HL-60 (cell line): Measurements from ENCODE around the gene UNC5C.

Experiments used
- DNase-seq, 2 experiments: peaks; one replicate each; pipeline ENCODE4 v3.0.0-alpha.2; 2010 to 2020; ENCODE audit warnings: low read depth in 1 of 2, low spot score in 1 of 2
- H3K27ac ChIP-seq: fragments of 250-450 bp; sonication (Bioruptor Pico); replicated peaks from 2 replicates; pipeline ENCODE4 v1.5.1; 2020; ENCODE audit warnings: mild to moderate bottlenecking, moderate library complexity
- H3K27me3 ChIP-seq: fragments of 250-450 bp; sonication (Bioruptor Pico); 2 replicates; pipeline ENCODE4 v1.5.1; 2021; ENCODE audit warnings: mild to moderate bottlenecking, moderate library complexity; ENCODE audit not compliant: insufficient read depth, poor library complexity, severe bottlenecking
- H3K4me3 ChIP-seq: replicated peaks from 2 replicates; pipeline ENCODE4 v1.5.1; 2011; ENCODE audit warnings: mild to moderate bottlenecking, control low read depth, low read length; ENCODE audit not compliant: insufficient read depth
- CTCF ChIP-seq: IDR thresholded peaks from one replicate; pipeline ENCODE4 v1.5.1; 2011; ENCODE audit warnings: low read length, control low read depth, inconsistent platforms; ENCODE audit not compliant: insufficient read depth
- GABPA ChIP-seq: IDR thresholded peaks from 2 replicates; pipeline ENCODE4 v1.6.1; 2012; ENCODE audit warnings: low read depth
- POLR2AphosphoS5 ChIP-seq: IDR thresholded peaks from 2 replicates; pipeline ENCODE4 v1.6.1; 2012; ENCODE audit warnings: low read depth
- SPI1 ChIP-seq: IDR thresholded peaks from 2 replicates; pipeline ENCODE4 v1.6.1; 2012; ENCODE audit warnings: low read depth, mild to moderate bottlenecking, borderline replicate concordance
- TF ChIP-seq, protein P1 (sequence below): IDR thresholded peaks from 2 replicates; pipeline ENCODE4 v1.6.1; 2012; ENCODE audit warnings: low read depth; ENCODE audit not compliant: insufficient replicate concordance

UNC5C gene

DNA sequence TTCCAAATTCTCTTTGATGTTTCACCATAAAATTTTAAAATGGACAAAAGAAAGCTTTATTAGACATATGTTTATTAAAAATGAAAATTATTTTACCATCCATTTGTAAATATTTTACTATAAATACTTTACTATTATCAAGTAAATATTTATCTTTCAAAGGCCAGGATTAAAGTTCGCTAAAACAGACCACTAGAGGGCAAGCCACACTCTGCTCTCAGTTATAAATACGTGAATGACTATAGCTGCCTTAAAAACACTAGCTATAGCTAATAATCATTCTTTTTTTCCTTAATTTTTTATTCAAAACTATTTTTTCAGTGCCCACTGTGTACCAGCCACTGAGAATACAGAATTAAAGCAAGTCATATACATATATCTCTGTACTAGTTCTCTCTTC is 38.6 kb downstream of the UNC5C start:
- no peak for DNase-seq
- H3K4me3 ChIP-seq: no peak overlapping the region
- TF ChIP-seq, protein P1, sequence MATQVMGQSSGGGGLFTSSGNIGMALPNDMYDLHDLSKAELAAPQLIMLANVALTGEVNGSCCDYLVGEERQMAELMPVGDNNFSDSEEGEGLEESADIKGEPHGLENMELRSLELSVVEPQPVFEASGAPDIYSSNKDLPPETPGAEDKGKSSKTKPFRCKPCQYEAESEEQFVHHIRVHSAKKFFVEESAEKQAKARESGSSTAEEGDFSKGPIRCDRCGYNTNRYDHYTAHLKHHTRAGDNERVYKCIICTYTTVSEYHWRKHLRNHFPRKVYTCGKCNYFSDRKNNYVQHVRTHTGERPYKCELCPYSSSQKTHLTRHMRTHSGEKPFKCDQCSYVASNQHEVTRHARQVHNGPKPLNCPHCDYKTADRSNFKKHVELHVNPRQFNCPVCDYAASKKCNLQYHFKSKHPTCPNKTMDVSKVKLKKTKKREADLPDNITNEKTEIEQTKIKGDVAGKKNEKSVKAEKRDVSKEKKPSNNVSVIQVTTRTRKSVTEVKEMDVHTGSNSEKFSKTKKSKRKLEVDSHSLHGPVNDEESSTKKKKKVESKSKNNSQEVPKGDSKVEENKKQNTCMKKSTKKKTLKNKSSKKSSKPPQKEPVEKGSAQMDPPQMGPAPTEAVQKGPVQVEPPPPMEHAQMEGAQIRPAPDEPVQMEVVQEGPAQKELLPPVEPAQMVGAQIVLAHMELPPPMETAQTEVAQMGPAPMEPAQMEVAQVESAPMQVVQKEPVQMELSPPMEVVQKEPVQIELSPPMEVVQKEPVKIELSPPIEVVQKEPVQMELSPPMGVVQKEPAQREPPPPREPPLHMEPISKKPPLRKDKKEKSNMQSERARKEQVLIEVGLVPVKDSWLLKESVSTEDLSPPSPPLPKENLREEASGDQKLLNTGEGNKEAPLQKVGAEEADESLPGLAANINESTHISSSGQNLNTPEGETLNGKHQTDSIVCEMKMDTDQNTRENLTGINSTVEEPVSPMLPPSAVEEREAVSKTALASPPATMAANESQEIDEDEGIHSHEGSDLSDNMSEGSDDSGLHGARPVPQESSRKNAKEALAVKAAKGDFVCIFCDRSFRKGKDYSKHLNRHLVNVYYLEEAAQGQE: no peak
- peak; percentile 10 for TF ChIP-seq CTCF

DNA sequence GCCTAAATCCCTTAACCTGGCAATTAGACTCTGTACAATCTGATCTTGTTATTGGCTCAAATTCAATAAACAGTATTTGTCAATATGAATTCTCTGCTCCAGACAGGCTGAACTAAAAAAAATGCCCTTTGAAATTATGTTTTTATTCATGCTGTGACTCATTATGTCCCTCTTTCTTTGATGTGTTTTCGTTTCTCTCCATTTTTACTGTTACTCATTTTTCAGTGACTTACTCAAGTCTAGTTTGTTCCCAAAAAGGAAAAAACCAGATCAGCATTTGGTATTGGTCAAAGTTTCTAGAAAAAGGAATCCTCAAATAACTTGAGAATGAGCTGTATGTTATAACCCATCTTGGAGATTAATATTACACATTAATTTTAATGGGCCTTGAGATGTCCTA is 40.4 kb downstream of the UNC5C start:
- no peak for DNase-seq
- Histone ChIP-seq H3K27ac (no peak overlapping the region), H3K27me3 (no peaks in the 10 kb centered on the region), H3K4me3 (no peak overlapping the region)
- TF ChIP-seq GABPA (no peak), POLR2AphosphoS5 (no peak), SPI1 (no peak)
- TF ChIP-seq, protein P1: no peak

More for the DNA sequence above, 38.6 kb downstream of the UNC5C start:
- Histone ChIP-seq H3K27ac (no peak overlapping the region), H3K27me3 (no peaks in the 10 kb centered on the region)

DNA sequence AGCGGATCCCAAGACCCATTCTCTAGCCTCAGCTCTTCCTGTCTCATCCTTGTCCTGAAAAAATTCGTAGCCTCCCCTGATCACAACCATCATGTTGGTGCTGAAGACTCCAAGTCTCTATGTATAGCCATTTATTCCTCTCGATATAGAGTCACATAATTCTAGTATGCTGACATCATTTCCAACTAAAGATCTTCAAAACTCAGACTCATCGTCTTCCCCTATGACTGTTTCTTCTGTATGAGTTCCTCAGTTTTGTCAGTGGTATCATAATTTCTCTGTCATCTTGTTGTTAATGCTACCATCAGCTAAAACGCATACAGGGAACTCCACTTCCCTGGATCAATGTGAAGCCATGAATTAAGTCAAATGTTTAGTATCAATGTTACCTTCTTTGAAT is 41.2 kb downstream of the UNC5C start:
- DNase-seq: no peak
- Histone ChIP-seq H3K27ac (no peak overlapping the region), H3K27me3 (no peaks in the 10 kb centered on the region), H3K4me3 (no peak overlapping the region)
- no peak for TF ChIP-seq POLR2AphosphoS5
- TF ChIP-seq SPI1: no peak
- TF ChIP-seq CTCF: no peak
- TF ChIP-seq, protein P1: no peak
- no peak for TF ChIP-seq GABPA

DNA sequence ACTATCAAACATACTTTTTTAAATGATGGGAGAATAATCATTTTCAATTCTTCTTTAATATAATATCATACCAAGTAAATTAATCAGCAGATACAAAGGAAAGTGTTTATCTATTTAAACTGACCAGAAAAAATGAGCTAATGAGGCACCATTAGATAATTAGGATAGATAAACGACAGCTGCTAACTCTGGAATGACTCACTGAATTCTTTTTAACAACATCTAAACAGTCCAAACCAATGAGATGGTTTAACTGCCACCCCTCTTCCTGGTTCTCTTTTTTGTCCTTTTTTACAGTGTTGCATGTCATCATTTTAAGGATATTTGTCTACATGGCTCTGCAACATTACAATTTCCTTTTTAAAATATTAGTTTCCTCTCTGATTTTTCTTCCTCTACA is 41.6 kb downstream of the UNC5C start:
- H3K27me3 ChIP-seq: no peaks in the 10 kb centered on the region
- no peak for TF ChIP-seq SPI1
- no peak for TF ChIP-seq POLR2AphosphoS5
- TF ChIP-seq, protein P1: no peak
- no peak for TF ChIP-seq CTCF
- TF ChIP-seq GABPA: no peak
- no peak for DNase-seq
- no peak overlapping the region for H3K4me3 ChIP-seq
- H3K27ac ChIP-seq: no peak overlapping the region
